Measurements from ENCODE around the gene ZNF436. TPM values are rescaled to one million over a fixed set of nuclear protein-coding genes. Genes with fewer than 3 reads are reported as not detected.

ZNF436 gene
- total and polyA plus RNA-seq, 2 experiments from 2014 or later, result 9.4 to 16.2 TPM

DNA sequence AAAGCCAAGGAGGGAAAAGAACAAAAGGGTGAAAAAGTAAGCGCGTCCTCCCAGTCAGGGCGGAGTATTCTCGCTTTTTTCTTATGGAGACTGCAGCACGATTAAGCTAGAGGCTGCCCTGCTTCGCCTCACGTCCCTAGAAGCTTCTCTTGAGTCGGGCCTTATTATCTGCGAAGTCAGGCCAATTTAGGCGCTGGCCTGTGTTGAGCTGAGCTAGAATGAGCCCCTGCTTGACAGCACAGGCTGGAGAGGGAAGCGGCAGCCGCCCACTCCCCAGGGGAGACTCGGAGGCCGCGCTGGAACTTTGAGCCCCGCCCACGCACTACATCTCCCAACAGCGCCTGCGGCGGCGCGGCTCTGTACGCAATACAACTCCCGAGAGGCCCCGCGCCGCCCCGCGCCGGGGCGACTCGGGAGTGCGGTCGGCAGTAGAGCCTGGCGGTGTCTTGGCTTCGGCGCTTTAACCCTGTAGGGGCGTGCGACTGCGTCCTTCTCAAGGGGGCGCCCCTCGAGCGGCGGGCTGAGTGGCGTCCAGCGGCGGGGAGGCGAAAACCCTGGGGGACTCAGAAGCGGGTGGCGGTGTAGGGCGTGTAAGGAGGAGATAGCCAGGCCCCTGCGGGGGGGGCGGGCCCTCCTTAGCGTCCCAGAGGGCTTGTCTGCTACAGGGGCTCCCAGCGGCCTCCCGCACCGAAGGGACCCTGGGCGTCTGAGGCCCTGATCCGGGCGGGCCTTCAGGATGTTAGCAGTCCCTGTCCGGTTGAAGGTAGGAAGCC, 888 bp downstream of the ZNF436 start:
- WGBS, 2 experiments (ENCODE audit: low coverage in 1 of 2, low lambda C conversion rate in 2 of 2, missing lambda C conversion rate in 2 of 2), result 1% methylated on average over 48 to 55 of the region's 61 CpGs

GRCh38 chr1:23367791-23368561, 1.7 kb downstream of the ZNF436 start:
- Histone ChIP-seq H3F3A (ENCODE audit: insufficient read depth) (peaks cover 24% of the 10 kb centered on the region), H3K4me2 (ENCODE audit: unreplicated experiment) (peak overlapping the region; percentile 88), H3K4me3 (peak overlapping the region; percentile 83), H3K79me2 (ENCODE audit: insufficient read depth) (peaks cover 71% of the 10 kb centered on the region), H3K27me3 (replicated peaks; ENCODE audit: insufficient read depth) (no peaks in the 10 kb centered on the region), H3K36me3 (ENCODE audit: low read depth) (peaks cover 33% of the 10 kb centered on the region), H3K9me2 (ENCODE audit: insufficient read depth) (no peaks in the 10 kb centered on the region), H2AFZ (peak overlapping the region; percentile 95), H3K4me1 (ENCODE audit: insufficient read depth) (peaks cover 31% of the 10 kb centered on the region), H3K9ac (peak overlapping the region; percentile 98), H3K9me3 (ENCODE audit: low read depth) (no peaks in the 10 kb centered on the region), H3K27ac (peak overlapping the region; percentile 90), H4K20me1 (ENCODE audit: insufficient read depth) (no peaks in the 10 kb centered on the region)
- WGBS, 2 experiments (ENCODE audit: low coverage in 1 of 2, low lambda C conversion rate in 2 of 2, missing lambda C conversion rate in 2 of 2), result 2% methylated on average over 38 to 41 of the region's 41 CpGs
- peak; percentile 100 for DNase-seq
- no peak for TF ChIP-seq EZH2phosphoT487 (IDR thresholded peaks at IDR 0.05; ENCODE audit: insufficient read depth, low read depth)
- no peak for TF ChIP-seq EZH2 (IDR thresholded peaks at IDR 0.05; ENCODE audit: insufficient read depth, poor library complexity, severe bottlenecking)
- in situ Hi-C loops (cut with MboI), result no loop called here

More for the DNA sequence above, 888 bp downstream of the ZNF436 start:
- H3K4me2 ChIP-seq (ENCODE audit: unreplicated experiment), result peak overlapping the region; percentile 84
- H3K27ac ChIP-seq, result peak overlapping the region; percentile 90
- peak overlapping the region; percentile 95 for H2AFZ ChIP-seq
- H3K9me3 ChIP-seq (ENCODE audit: low read depth), result no peaks in the 10 kb centered on the region
- TF ChIP-seq EZH2 (IDR thresholded peaks at IDR 0.05; ENCODE audit: insufficient read depth, poor library complexity, severe bottlenecking), result no peak
- no peak for TF ChIP-seq EZH2phosphoT487 (IDR thresholded peaks at IDR 0.05; ENCODE audit: insufficient read depth, low read depth)
- H3K36me3 ChIP-seq (ENCODE audit: low read depth), result peaks cover 25% of the 10 kb centered on the region
- no peaks in the 10 kb centered on the region for H3K9me2 ChIP-seq (ENCODE audit: insufficient read depth)
- peaks cover 67% of the 10 kb centered on the region for H3K79me2 ChIP-seq (ENCODE audit: insufficient read depth)
- in situ Hi-C loops (cut with MboI), result no loop called here
- H3K9ac ChIP-seq, result peak overlapping the region; percentile 98
- H3K27me3 ChIP-seq (replicated peaks; ENCODE audit: insufficient read depth), result no peaks in the 10 kb centered on the region
- peaks cover 31% of the 10 kb centered on the region for H3K4me1 ChIP-seq (ENCODE audit: insufficient read depth)
- H3F3A ChIP-seq (ENCODE audit: insufficient read depth), result peaks cover 18% of the 10 kb centered on the region
- H3K4me3 ChIP-seq, result peak overlapping the region; percentile 83
- no peaks in the 10 kb centered on the region for H4K20me1 ChIP-seq (ENCODE audit: insufficient read depth)
- peak; percentile 99 for DNase-seq

DNA sequence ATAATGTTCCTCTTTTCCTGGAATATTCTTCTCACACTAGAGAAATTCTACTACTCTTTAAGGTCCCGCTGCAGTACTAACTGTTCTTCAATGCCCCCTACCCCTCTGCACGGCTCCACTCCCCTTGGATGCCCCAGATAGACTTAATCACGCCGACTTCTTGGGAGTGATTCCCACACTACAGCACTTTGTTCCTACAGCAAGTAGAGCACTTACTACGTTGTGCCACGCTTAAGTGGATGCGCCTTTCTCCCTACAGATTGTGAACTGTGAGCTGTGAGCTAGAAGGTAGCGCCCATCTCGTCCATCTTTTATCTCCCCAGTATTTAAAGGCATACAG, 2.2 kb downstream of the ZNF436 start:
- H3K27me3 ChIP-seq (replicated peaks; ENCODE audit: insufficient read depth), result no peaks in the 10 kb centered on the region
- peak overlapping the region; percentile 98 for H3K9ac ChIP-seq
- peaks cover 65% of the 10 kb centered on the region for H3K79me2 ChIP-seq (ENCODE audit: insufficient read depth)
- no peaks in the 10 kb centered on the region for H3K9me3 ChIP-seq (ENCODE audit: low read depth)
- peaks cover 31% of the 10 kb centered on the region for H3K4me1 ChIP-seq (ENCODE audit: insufficient read depth)
- H3K36me3 ChIP-seq (ENCODE audit: low read depth), result peaks cover 38% of the 10 kb centered on the region
- H3K27ac ChIP-seq, result peak overlapping the region; percentile 90
- H2AFZ ChIP-seq, result peak overlapping the region; percentile 83
- peak overlapping the region; percentile 88 for H3K4me2 ChIP-seq (ENCODE audit: unreplicated experiment)
- no peak for TF ChIP-seq EZH2 (IDR thresholded peaks at IDR 0.05; ENCODE audit: insufficient read depth, poor library complexity, severe bottlenecking)
- no peak for TF ChIP-seq EZH2phosphoT487 (IDR thresholded peaks at IDR 0.05; ENCODE audit: insufficient read depth, low read depth)
- peak overlapping the region; percentile 83 for H3K4me3 ChIP-seq
- no peaks in the 10 kb centered on the region for H4K20me1 ChIP-seq (ENCODE audit: insufficient read depth)
- H3K9me2 ChIP-seq (ENCODE audit: insufficient read depth), result no peaks in the 10 kb centered on the region
- in situ Hi-C loops (cut with MboI), result no loop called here
- DNase-seq, result no peak
- H3F3A ChIP-seq (ENCODE audit: insufficient read depth), result peaks cover 30% of the 10 kb centered on the region
- WGBS, 2 experiments (ENCODE audit: low coverage in 1 of 2, low lambda C conversion rate in 2 of 2, missing lambda C conversion rate in 2 of 2), result 46 to 48% methylated on average over 9 of the region's 9 CpGs

GRCh38 chr1:23366598-23366997, 3.0 kb downstream of the ZNF436 start:
- H3K27ac ChIP-seq, result no peak overlapping the region
- no peak for TF ChIP-seq EZH2 (IDR thresholded peaks at IDR 0.05; ENCODE audit: insufficient read depth, poor library complexity, severe bottlenecking)
- no peak for TF ChIP-seq EZH2phosphoT487 (IDR thresholded peaks at IDR 0.05; ENCODE audit: insufficient read depth, low read depth)

More at GRCh38 chr1:23366598-23366997, 3.0 kb downstream of the ZNF436 start:
- Histone ChIP-seq H3K4me3 (peak overlapping the region; percentile 83; the same call in 1 of the 2 replicates), H3K27me3 (replicated peaks; ENCODE audit: insufficient read depth) (no peaks in the 10 kb centered on the region), H3K9me3 (ENCODE audit: low read depth) (peaks cover 2% of the 10 kb centered on the region), H3F3A (ENCODE audit: insufficient read depth) (peaks cover 32% of the 10 kb centered on the region), H3K79me2 (ENCODE audit: insufficient read depth) (peaks cover 63% of the 10 kb centered on the region), H3K4me2 (ENCODE audit: unreplicated experiment) (peak overlapping the region; percentile 88), H3K9me2 (ENCODE audit: insufficient read depth) (no peaks in the 10 kb centered on the region), H2AFZ (no peak overlapping the region), H3K36me3 (ENCODE audit: low read depth) (peaks cover 46% of the 10 kb centered on the region), H4K20me1 (ENCODE audit: insufficient read depth) (no peaks in the 10 kb centered on the region), H3K4me1 (ENCODE audit: insufficient read depth) (peaks cover 24% of the 10 kb centered on the region), H3K9ac (no peak overlapping the region)
- 72 to 76% methylated on average over 5 of the region's 5 CpGs for WGBS, 2 experiments (ENCODE audit: low coverage in 1 of 2, low lambda C conversion rate in 2 of 2, missing lambda C conversion rate in 2 of 2)
- in situ Hi-C loops (cut with MboI), result no loop called here
- peak; percentile 10 for DNase-seq
